Subcutaneous abdominal adipose tissue (tissue), 5 donors: ENCODE data around the gene PCSK6.

Experiments used
- H3K27ac ChIP-seq: one replicate; pipeline ENCODE4 v1.7.0; 2013; ENCODE audit warnings: low read depth, mild to moderate bottlenecking, inconsistent platforms, low read length, moderate library complexity
- H3K27me3 ChIP-seq, 5 donors: one replicate each; pipeline ENCODE4 v1.7.0; 2013; ENCODE audit warnings: low read length in 5 of 5, inconsistent platforms in 1 of 5; ENCODE audit not compliant: control insufficient read depth in 5 of 5, insufficient read depth in 4 of 5
- H3K36me3 ChIP-seq, 5 donors: one replicate each; pipeline ENCODE4 v1.7.0; 2013; ENCODE audit warnings: low read length in 5 of 5; ENCODE audit not compliant: control insufficient read depth in 5 of 5, insufficient read depth in 5 of 5
- H3K4me1 ChIP-seq, 5 donors: one replicate each; pipeline ENCODE4 v1.7.0; 2013; ENCODE audit warnings: low read length in 5 of 5, mild to moderate bottlenecking in 3 of 5, moderate library complexity in 1 of 5; ENCODE audit not compliant: control insufficient read depth in 5 of 5, insufficient read depth in 5 of 5
- H3K4me3 ChIP-seq, 5 donors: one replicate each; pipeline ENCODE4 v1.7.0; 2013; ENCODE audit warnings: low read length in 5 of 5, low read depth in 1 of 5
- H3K9ac ChIP-seq, 5 donors: one replicate each; pipeline ENCODE4 v1.7.0; 2013; ENCODE audit warnings: low read length in 5 of 5, mild to moderate bottlenecking in 4 of 5, moderate library complexity in 3 of 5
- H3K9me3 ChIP-seq, 5 donors: one replicate each; pipeline ENCODE4 v1.7.0; 2013; ENCODE audit warnings: low read length in 5 of 5; ENCODE audit not compliant: control insufficient read depth in 5 of 5
- donor health status: healthy.
- donor health status: healthy.
- donor health status: healthy.
- donor health status: healthy.
- donor health status: healthy.

PCSK6 gene

GRCh38 chr15:101326462-101327146 lies 162.9 kb downstream of the PCSK6 start:
- Histone ChIP-seq H3K9me3 (no peaks in the 10 kb centered on the region), H3K36me3 (no peaks in the 10 kb centered on the region), H3K4me3 (no peak overlapping the region), H3K27me3 (peaks cover 4 to 12% (median 8%) of the 10 kb centered on the region in 5 donors), H3K27ac (no peak overlapping the region), H3K4me1 (no peaks in the 10 kb centered on the region), H3K9ac (no peak overlapping the region)

GRCh38 chr15:101326026-101326315 lies 163.5 kb downstream of the PCSK6 start:
- no peak overlapping the region for H3K27ac ChIP-seq

GRCh38 chr15:101325263-101326025 lies 164.1 kb downstream of the PCSK6 start:
- Histone ChIP-seq H3K36me3 (no peaks in the 10 kb centered on the region), H3K27ac (no peak overlapping the region), H3K4me3 (no peak overlapping the region), H3K9me3 (no peaks in the 10 kb centered on the region), H3K9ac (no peak overlapping the region), H3K27me3 (peaks cover 4 to 11% (median 8%) of the 10 kb centered on the region in 5 donors), H3K4me1 (no peaks in the 10 kb centered on the region)

More at GRCh38 chr15:101326026-101326315, 163.5 kb downstream of the PCSK6 start:
- Histone ChIP-seq H3K36me3 (no peaks in the 10 kb centered on the region), H3K9me3 (no peaks in the 10 kb centered on the region), H3K9ac (no peak overlapping the region), H3K4me1 (no peaks in the 10 kb centered on the region), H3K27me3 (peaks cover 4 to 11% (median 8%) of the 10 kb centered on the region in 5 donors), H3K4me3 (no peak overlapping the region)

- no peaks in the 10 kb centered on the region for H3K4me1 ChIP-seq
- no peak overlapping the region for H3K4me3 ChIP-seq
- no peak overlapping the region for H3K9ac ChIP-seq
- H3K36me3 ChIP-seq = no peaks in the 10 kb centered on the region
- peaks cover 4 to 11% (median 9%) of the 10 kb centered on the region in 5 donors for H3K27me3 ChIP-seq
- no peaks in the 10 kb centered on the region for H3K9me3 ChIP-seq
- H3K27ac ChIP-seq = no peak overlapping the region
Measured at GRCh38 chr15:101324524-101325177, 164.9 kb downstream of the PCSK6 start.

- no peaks in the 10 kb centered on the region for H3K36me3 ChIP-seq
- no peak overlapping the region for H3K4me3 ChIP-seq
- H3K27me3 ChIP-seq = peaks cover 4 to 11% (median 6%) of the 10 kb centered on the region in 5 donors
- no peaks in the 10 kb centered on the region for H3K4me1 ChIP-seq
- no peak overlapping the region for H3K27ac ChIP-seq
- H3K9me3 ChIP-seq = no peaks in the 10 kb centered on the region
- H3K9ac ChIP-seq = no peak overlapping the region
Measured at GRCh38 chr15:101323793-101324523, 165.5 kb downstream of the PCSK6 start.

GRCh38 chr15:101322854-101323477 lies 166.5 kb downstream of the PCSK6 start:
- Histone ChIP-seq H3K27me3 (peaks cover 6 to 11% (median 6%) of the 10 kb centered on the region in 5 donors), H3K36me3 (no peaks in the 10 kb centered on the region)

GRCh38 chr15:101322016-101322695 lies 167.4 kb downstream of the PCSK6 start:
- H3K4me3 ChIP-seq = no peak overlapping the region
- H3K27me3 ChIP-seq = peaks cover 5 to 10% (median 6%) of the 10 kb centered on the region in 5 donors
- H3K4me1 ChIP-seq = no peaks in the 10 kb centered on the region
- H3K36me3 ChIP-seq = no peaks in the 10 kb centered on the region
- H3K9me3 ChIP-seq = no peaks in the 10 kb centered on the region
- no peak overlapping the region for H3K9ac ChIP-seq
- no peak overlapping the region for H3K27ac ChIP-seq

More at GRCh38 chr15:101322854-101323477, 166.5 kb downstream of the PCSK6 start:
- H3K4me3 ChIP-seq = no peak overlapping the region
- no peak overlapping the region for H3K9ac ChIP-seq
- no peak overlapping the region for H3K27ac ChIP-seq
- H3K4me1 ChIP-seq = no peaks in the 10 kb centered on the region
- H3K9me3 ChIP-seq = no peaks in the 10 kb centered on the region

GRCh38 chr15:101320501-101321052 lies 168.9 kb downstream of the PCSK6 start:
- peak overlapping the region in 3 of 5 donors; percentile 29 to 42 (median 39) for H3K4me3 ChIP-seq

GRCh38 chr15:101318839-101319238 lies 170.7 kb downstream of the PCSK6 start:
- H3K4me3 ChIP-seq = no peak overlapping the region
- no peaks in the 10 kb centered on the region for H3K36me3 ChIP-seq
- H3K4me1 ChIP-seq = no peaks in the 10 kb centered on the region
- H3K27me3 ChIP-seq = peaks cover 0 to 6% (median 2%) of the 10 kb centered on the region in 5 donors
- H3K9ac ChIP-seq = no peak overlapping the region
- no peak overlapping the region for H3K27ac ChIP-seq
- H3K9me3 ChIP-seq = no peaks in the 10 kb centered on the region

More at GRCh38 chr15:101320501-101321052, 168.9 kb downstream of the PCSK6 start:
- no peak overlapping the region for H3K9ac ChIP-seq
- no peaks in the 10 kb centered on the region for H3K9me3 ChIP-seq
- no peaks in the 10 kb centered on the region for H3K36me3 ChIP-seq
- H3K27me3 ChIP-seq = peaks cover 0 to 6% (median 2%) of the 10 kb centered on the region in 5 donors
- H3K4me1 ChIP-seq = no peaks in the 10 kb centered on the region
- no peak overlapping the region for H3K27ac ChIP-seq
